ENCODE data around the gene OR10P1.

The OR10P1 gene

GRCh38 chr12:55652352-55652751 lies 15.7 kb downstream of the OR10P1 start:
- no peak for FAIRE-seq

GRCh38 chr12:55653031-55653430 lies 16.3 kb downstream of the OR10P1 start:
- no peak for FAIRE-seq

GRCh38 chr12:55654511-55655214 lies 18.0 kb downstream of the OR10P1 start:
- FAIRE-seq, result no peak

- FAIRE-seq, result no peak
Measured at GRCh38 chr12:55657212-55657611, 20.5 kb downstream of the OR10P1 start.

- no peak for FAIRE-seq
Measured at GRCh38 chr12:55658212-55658611, 21.5 kb downstream of the OR10P1 start.

- no peak for FAIRE-seq
Measured at GRCh38 chr12:55658635-55659391, 22.1 kb downstream of the OR10P1 start.

- FAIRE-seq, result no peak
Measured at GRCh38 chr12:55659486-55660385, 23.0 kb downstream of the OR10P1 start.

GRCh38 chr12:55663391-55663790 lies 26.7 kb downstream of the OR10P1 start:
- no peak for FAIRE-seq

GRCh38 chr12:55664826-55665225 lies 28.1 kb downstream of the OR10P1 start:
- FAIRE-seq, result no peak

- no peak for FAIRE-seq
Measured at GRCh38 chr12:55666508-55666907, 29.8 kb downstream of the OR10P1 start.

- no peak for FAIRE-seq
Measured at GRCh38 chr12:55670276-55670675, 33.6 kb downstream of the OR10P1 start.

GRCh38 chr12:55671746-55672145 lies 35.1 kb downstream of the OR10P1 start:
- FAIRE-seq, result no peak

GRCh38 chr12:55673638-55674037 lies 36.9 kb downstream of the OR10P1 start:
- FAIRE-seq, result no peak

GRCh38 chr12:55675666-55676065 lies 39.0 kb downstream of the OR10P1 start:
- FAIRE-seq, result no peak

- FAIRE-seq, result no peak
Measured at GRCh38 chr12:55676707-55677106, 40.0 kb downstream of the OR10P1 start.

GRCh38 chr12:55679691-55680090 lies 43.0 kb downstream of the OR10P1 start:
- FAIRE-seq, result no peak

- FAIRE-seq, result no peak
Measured at GRCh38 chr12:55681142-55682077, 44.7 kb downstream of the OR10P1 start.

GRCh38 chr12:55682087-55682796 lies 45.5 kb downstream of the OR10P1 start:
- no peak for FAIRE-seq

GRCh38 chr12:55683676-55684075 lies 47.0 kb downstream of the OR10P1 start:
- no peak for FAIRE-seq

GRCh38 chr12:55684761-55685370 lies 48.2 kb downstream of the OR10P1 start:
- FAIRE-seq, result no peak

GRCh38 chr12:55685671-55686070 lies 49.0 kb downstream of the OR10P1 start:
- no peak for FAIRE-seq

All from G401.6 (cell line).